ENCODE results near the gene KIRREL2. TPM values are rescaled to one million over a fixed set of nuclear protein-coding genes. Genes with fewer than 3 reads are reported as not detected.

Gene KIRREL2
- total and polyA plus RNA-seq, 9 of the 15 experiments (the other 6 are each of a cell fraction or from before 2014, with no cell fraction given), result 0.01 to 0.12 (median 0.09) TPM; not detected in 4

- peak; percentile 62; the same call in 1 of the 2 replicates for TF ChIP-seq ATF7 (IDR thresholded peaks at IDR 0.05)
- 0 out of 4 replicates have a peak, but pooled peaks of 1 of the 2 experiments have one; percentile 37 for TF ChIP-seq KDM4B (IDR thresholded peaks at IDR 0.05; ENCODE audit: borderline replicate concordance in 2 of 2, low read depth in 1 of 2)
- TF ChIP-seq, protein P1, sequence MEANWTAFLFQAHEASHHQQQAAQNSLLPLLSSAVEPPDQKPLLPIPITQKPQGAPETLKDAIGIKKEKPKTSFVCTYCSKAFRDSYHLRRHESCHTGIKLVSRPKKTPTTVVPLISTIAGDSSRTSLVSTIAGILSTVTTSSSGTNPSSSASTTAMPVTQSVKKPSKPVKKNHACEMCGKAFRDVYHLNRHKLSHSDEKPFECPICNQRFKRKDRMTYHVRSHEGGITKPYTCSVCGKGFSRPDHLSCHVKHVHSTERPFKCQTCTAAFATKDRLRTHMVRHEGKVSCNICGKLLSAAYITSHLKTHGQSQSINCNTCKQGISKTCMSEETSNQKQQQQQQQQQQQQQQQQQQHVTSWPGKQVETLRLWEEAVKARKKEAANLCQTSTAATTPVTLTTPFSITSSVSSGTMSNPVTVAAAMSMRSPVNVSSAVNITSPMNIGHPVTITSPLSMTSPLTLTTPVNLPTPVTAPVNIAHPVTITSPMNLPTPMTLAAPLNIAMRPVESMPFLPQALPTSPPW (CRISPR knock-in tag; IDR thresholded peaks at IDR 0.05), result peak; percentile 77
- TF ChIP-seq PATZ1 (CRISPR knock-in tag; IDR thresholded peaks at IDR 0.05; ENCODE audit: borderline replicate concordance), result no peak
- peak; percentile 76 for TF ChIP-seq MGA (IDR thresholded peaks at IDR 0.05)
- TF ChIP-seq, protein P2, sequence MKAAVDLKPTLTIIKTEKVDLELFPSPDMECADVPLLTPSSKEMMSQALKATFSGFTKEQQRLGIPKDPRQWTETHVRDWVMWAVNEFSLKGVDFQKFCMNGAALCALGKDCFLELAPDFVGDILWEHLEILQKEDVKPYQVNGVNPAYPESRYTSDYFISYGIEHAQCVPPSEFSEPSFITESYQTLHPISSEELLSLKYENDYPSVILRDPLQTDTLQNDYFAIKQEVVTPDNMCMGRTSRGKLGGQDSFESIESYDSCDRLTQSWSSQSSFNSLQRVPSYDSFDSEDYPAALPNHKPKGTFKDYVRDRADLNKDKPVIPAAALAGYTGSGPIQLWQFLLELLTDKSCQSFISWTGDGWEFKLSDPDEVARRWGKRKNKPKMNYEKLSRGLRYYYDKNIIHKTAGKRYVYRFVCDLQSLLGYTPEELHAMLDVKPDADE (conservative IDR thresholded peaks at IDR 0.05; ENCODE audit: control insufficient read depth, low read depth, low read length), result peak; percentile 22; the same call in 1 of the 2 replicates
Observed at GRCh38 chr19:35903550-35904179, 47.0 kb downstream of the KIRREL2 start (continued).
